Ovary (tissue), 3 donors: ENCODE data around the gene SND1.

Experiments used
- EP300 ChIP-seq: sonication (generic); formaldehyde crosslinking; IDR thresholded peaks from one replicate; pipeline ENCODE4 v1.6.1; 2017; ENCODE audit warnings: antibody characterized with exemption
- TF ChIP-seq, protein P1 (sequence below), 3 donors: fragments of 450-650 bp in 2 of 3; fragments of 200-600 bp in 1 of 3; IDR thresholded peaks; one replicate each; pipeline versions ENCODE4 v1.5.1 to v1.8.0; 2016 to 2022; ENCODE audit warnings: antibody characterized with exemption in 3 of 3, mild to moderate bottlenecking in 1 of 3
- donor health status: DM: no; HTN: no; CAD: no.

DNA sequence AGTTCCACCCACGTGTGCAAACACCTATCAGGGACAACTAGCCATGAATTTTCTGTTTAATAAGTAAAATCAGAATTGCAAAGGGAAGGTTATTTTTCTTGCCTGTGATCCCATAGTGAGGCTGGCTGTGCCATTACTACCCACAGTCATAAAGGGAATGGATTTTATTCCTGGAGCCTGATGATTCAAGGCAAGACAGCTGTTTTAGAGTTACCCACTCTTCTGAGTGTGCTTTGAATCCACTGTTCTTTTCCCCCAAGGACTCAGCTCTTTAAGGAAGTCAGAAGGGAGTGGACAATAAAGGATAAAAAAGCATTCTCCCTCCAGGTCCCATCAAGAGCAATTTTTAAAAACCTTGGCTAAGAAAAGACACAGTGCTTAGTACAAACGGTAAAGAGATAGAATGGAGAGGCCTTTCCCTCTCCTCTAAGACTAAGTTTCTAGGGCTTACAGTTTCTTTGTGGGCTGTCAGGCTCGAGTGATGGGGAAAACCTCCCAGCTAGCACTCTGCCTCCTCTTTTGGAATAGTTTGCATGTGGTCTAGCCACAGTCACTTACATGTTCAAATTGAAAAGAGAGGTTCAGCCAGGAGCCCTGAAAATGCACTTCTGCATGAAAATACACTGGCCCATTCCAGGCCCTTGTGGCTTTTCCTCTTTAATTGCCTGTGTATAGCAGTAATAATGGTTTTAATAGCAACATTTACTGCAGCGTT lies 384.4 kb downstream of the SND1 start:
- TF ChIP-seq, protein P1, sequence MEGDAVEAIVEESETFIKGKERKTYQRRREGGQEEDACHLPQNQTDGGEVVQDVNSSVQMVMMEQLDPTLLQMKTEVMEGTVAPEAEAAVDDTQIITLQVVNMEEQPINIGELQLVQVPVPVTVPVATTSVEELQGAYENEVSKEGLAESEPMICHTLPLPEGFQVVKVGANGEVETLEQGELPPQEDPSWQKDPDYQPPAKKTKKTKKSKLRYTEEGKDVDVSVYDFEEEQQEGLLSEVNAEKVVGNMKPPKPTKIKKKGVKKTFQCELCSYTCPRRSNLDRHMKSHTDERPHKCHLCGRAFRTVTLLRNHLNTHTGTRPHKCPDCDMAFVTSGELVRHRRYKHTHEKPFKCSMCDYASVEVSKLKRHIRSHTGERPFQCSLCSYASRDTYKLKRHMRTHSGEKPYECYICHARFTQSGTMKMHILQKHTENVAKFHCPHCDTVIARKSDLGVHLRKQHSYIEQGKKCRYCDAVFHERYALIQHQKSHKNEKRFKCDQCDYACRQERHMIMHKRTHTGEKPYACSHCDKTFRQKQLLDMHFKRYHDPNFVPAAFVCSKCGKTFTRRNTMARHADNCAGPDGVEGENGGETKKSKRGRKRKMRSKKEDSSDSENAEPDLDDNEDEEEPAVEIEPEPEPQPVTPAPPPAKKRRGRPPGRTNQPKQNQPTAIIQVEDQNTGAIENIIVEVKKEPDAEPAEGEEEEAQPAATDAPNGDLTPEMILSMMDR (IDR thresholded peaks at IDR 0.05), result no peak
- no peak for TF ChIP-seq EP300
